Spleen (tissue), 7 donors: ENCODE measurements around the gene ERN2.

Source experiments
- CTCF ChIP-seq, 11 experiments: fragments of 200-600 bp in 7 of 11; fragments of 450-650 bp in 4 of 11; sonication (generic) in 4 of 11; IDR thresholded peaks in 8 of 11; conservative IDR thresholded peaks in 3 of 11; 1 replicate in 7 of 11; 2 replicates in 4 of 11; pipeline versions ENCODE4 v1.4.0 to v1.8.0; 2016 to 2021; ENCODE audit warnings: antibody characterized with exemption in 11 of 11, inconsistent platforms in 4 of 11, mild to moderate bottlenecking in 1 of 11
- POLR2A ChIP-seq, 3 donors: fragments of 450-650 bp; IDR thresholded peaks; one replicate each; pipeline ENCODE4 v1.5.1; 2017; ENCODE audit warnings: antibody characterized with exemption in 3 of 3, mild to moderate bottlenecking in 1 of 3
- donor health status: DM: no; HTN: no; CAD: no; lungs with moderate emphysema.
- donor health status: DM: no; HTN: no; CAD: no.
- donor health status: DM: no; HTN: no; CAD: no.

GRCh38 chr16:23691483-23692189 is 21.4 kb downstream of the ERN2 start:
- TF ChIP-seq CTCF (IDR thresholded peaks at IDR 0.05 in 8 of 11, conservative IDR thresholded peaks at IDR 0.05 in 3 of 11), result no peak
- TF ChIP-seq POLR2A (IDR thresholded peaks at IDR 0.05), result no peak
